DOHH2 (cell line): Measurements from ENCODE around the gene PIM3.

ENCODE experiments used
- H3F3A ChIP-seq: fragments of 200-600 bp; sonication (generic), shearing (Covaris generic); 2 replicates; pipeline ENCODE4 v1.6.0; 2016; ENCODE audit warnings: antibody characterized with exemption, mild to moderate bottlenecking; ENCODE audit not compliant: control insufficient read depth, insufficient read depth
- H3K27ac ChIP-seq: fragments of 200-600 bp; sonication (generic); 2 replicates; pipeline ENCODE4 v1.5.1; 2014; ENCODE audit warnings: low read depth, mild to moderate bottlenecking, low read length, moderate library complexity
- H3K27me3 ChIP-seq: fragments of 200-600 bp; sonication (generic); 2 replicates; pipeline ENCODE4 v1.6.1; 2014; ENCODE audit warnings: mild to moderate bottlenecking, low read length, mixed read lengths; ENCODE audit not compliant: control insufficient read depth
- H3K36me3 ChIP-seq: fragments of 200-600 bp; sonication (generic); 2 replicates; pipeline ENCODE4 v1.6.1; 2014; ENCODE audit warnings: mild to moderate bottlenecking, low read length, moderate library complexity, mixed read lengths; ENCODE audit not compliant: control insufficient read depth
- H3K4me1 ChIP-seq: fragments of 200-600 bp; sonication (generic); 2 replicates; pipeline ENCODE4 v1.6.1; 2014; ENCODE audit warnings: mild to moderate bottlenecking, low read length, mixed read lengths; ENCODE audit not compliant: control insufficient read depth
- H3K4me2 ChIP-seq: fragments of 200-600 bp; sonication (generic); 2 replicates; pipeline ENCODE4 v1.6.0; 2014; ENCODE audit warnings: mild to moderate bottlenecking, low read length, moderate library complexity
- H3K4me3 ChIP-seq: fragments of 200-600 bp; sonication (generic); 2 replicates; pipeline ENCODE4 v1.5.1; 2014; ENCODE audit warnings: mild to moderate bottlenecking, low read length, mixed read lengths
- H3K79me2 ChIP-seq: fragments of 200-600 bp; sonication (generic); 2 replicates; pipeline ENCODE4 v1.6.1; 2014; ENCODE audit warnings: mild to moderate bottlenecking, low read length, mixed read lengths; ENCODE audit not compliant: control insufficient read depth
- H3K9me2 ChIP-seq: fragments of 200-600 bp; sonication (generic); replicated peaks from 2 replicates; pipeline ENCODE4 v1.6.1; 2014; ENCODE audit warnings: mild to moderate bottlenecking, low read length, mixed read lengths; ENCODE audit not compliant: control insufficient read depth
- H3K9me3 ChIP-seq: fragments of 200-600 bp; sonication (generic); 2 replicates; pipeline ENCODE4 v1.6.1; 2014; ENCODE audit warnings: antibody characterized with exemption, low read length, mixed read lengths; ENCODE audit not compliant: control insufficient read depth, insufficient read depth
- H4K20me1 ChIP-seq: fragments of 200-600 bp; sonication (generic); 2 replicates; pipeline ENCODE4 v1.6.0; 2014; ENCODE audit warnings: low read depth, mild to moderate bottlenecking, antibody characterized with exemption, low read length, moderate library complexity; ENCODE audit not compliant: control insufficient read depth, insufficient read depth
- CTCF ChIP-seq: fragments of 200-600 bp; sonication (generic); IDR thresholded peaks from one replicate; pipeline ENCODE4 v1.5.1; 2014; ENCODE audit warnings: antibody characterized with exemption, mild to moderate bottlenecking, low read depth, low read length; ENCODE audit not compliant: poor library complexity, severe bottlenecking
- EZH2phosphoT487 ChIP-seq: fragments of 200-600 bp; sonication (generic); IDR thresholded peaks from 2 replicates; pipeline ENCODE4 v1.6.1; 2017; ENCODE audit warnings: borderline replicate concordance, mild to moderate bottlenecking, antibody characterized with exemption, low read length, moderate library complexity, mixed read lengths

The PIM3 gene

DNA sequence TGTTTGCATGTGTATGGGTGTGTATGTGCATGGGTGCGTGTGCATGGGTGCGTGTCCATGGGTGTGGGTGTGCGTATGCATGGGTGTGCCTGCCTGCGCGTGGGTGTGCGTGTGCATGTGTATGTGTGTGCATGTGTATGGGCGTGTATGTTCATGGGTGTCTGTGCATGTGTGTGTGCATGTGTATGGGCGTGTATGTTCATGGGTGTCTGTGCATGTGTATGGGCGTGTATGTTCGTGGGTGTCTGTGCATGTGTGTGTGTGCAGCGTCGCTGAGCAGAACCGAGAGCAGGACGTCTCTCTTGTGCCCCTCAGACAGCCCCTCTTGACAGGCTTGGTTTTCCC is 38.1 kb downstream of the PIM3 start:
- Histone ChIP-seq H3K4me2 (no peak overlapping the region), H3K36me3 (no peaks in the 10 kb centered on the region), H3K4me1 (peaks cover 14% of the 10 kb centered on the region), H3K79me2 (no peaks in the 10 kb centered on the region), H3K4me3 (no peak overlapping the region), H4K20me1 (no peaks in the 10 kb centered on the region), H3K27me3 (no peaks in the 10 kb centered on the region; the same call in 1 of the 2 replicates), H3F3A (no peaks in the 10 kb centered on the region), H3K9me2 (no peaks in the 10 kb centered on the region), H3K27ac (no peak overlapping the region), H3K9me3 (no peaks in the 10 kb centered on the region)
- no peak for TF ChIP-seq CTCF
- TF ChIP-seq EZH2phosphoT487, result no peak

DNA sequence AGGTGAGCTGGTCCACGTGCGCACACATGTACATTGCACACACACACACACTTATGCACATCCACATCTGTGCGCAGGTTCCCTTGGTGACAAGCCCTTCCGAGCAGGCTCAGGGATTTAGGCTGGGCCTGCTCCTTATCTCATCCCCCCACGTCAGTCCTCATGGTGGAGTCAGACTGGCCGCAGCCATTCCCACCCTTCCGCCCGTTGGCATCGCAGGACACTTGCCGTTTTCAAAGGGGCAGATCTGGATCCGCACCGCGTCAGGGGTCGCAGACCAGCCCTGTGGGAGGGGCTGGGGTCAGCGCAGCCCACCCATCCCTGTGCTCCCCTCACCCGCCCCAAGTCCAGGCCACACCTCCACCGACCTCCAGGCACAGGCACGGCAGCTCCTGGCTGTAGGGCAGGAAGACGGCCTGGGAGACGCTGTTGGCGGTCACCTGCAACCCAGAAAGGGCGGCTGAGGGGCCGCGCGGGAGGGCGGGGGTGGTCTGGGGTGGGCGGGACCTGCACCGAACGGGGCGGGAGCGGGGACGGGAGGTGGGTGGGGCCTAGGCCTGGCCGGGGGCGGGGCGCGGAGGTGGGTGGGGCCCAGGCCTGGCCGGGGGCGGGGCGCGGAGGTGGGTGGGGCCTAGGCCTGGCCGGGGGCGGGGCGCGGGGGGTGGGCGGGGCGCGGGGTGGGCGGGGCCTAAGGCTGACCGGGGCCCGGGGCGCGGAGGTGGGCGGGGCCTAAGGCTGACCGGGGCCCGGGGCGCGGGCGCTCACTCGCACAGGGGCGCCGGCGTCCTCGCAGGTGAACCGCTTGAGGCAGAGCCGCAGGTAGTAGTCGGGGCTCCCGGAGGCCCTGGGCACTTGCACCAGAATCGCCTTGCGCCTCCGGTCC is 38.7 kb downstream of the PIM3 start:
- H3K36me3 ChIP-seq, result no peaks in the 10 kb centered on the region
- H3K9me3 ChIP-seq, result no peaks in the 10 kb centered on the region
- no peaks in the 10 kb centered on the region for H3K9me2 ChIP-seq
- no peaks in the 10 kb centered on the region for H3F3A ChIP-seq
- no peaks in the 10 kb centered on the region for H3K79me2 ChIP-seq
- H3K4me3 ChIP-seq, result no peak overlapping the region
- H3K27ac ChIP-seq, result no peak overlapping the region
- no peak overlapping the region for H3K4me2 ChIP-seq
- no peak for TF ChIP-seq EZH2phosphoT487
- H3K4me1 ChIP-seq, result peaks cover 13% of the 10 kb centered on the region
- H4K20me1 ChIP-seq, result no peaks in the 10 kb centered on the region
- H3K27me3 ChIP-seq, result no peaks in the 10 kb centered on the region; the same call in 1 of the 2 replicates

- TF ChIP-seq EZH2phosphoT487 (no peak), CTCF (no peak)
- no peaks in the 10 kb centered on the region for H3K9me3 ChIP-seq
- peaks cover 13% of the 10 kb centered on the region for H3K4me1 ChIP-seq
- H3F3A ChIP-seq, result no peaks in the 10 kb centered on the region
- no peaks in the 10 kb centered on the region for H4K20me1 ChIP-seq
- H3K27me3 ChIP-seq, result peaks cover 3% of the 10 kb centered on the region
- H3K36me3 ChIP-seq, result no peaks in the 10 kb centered on the region
- no peaks in the 10 kb centered on the region for H3K79me2 ChIP-seq
- no peak overlapping the region for H3K4me3 ChIP-seq
- H3K4me2 ChIP-seq, result no peak overlapping the region
- H3K27ac ChIP-seq, result no peak overlapping the region
- no peaks in the 10 kb centered on the region for H3K9me2 ChIP-seq
Measured at GRCh38 chr22:49999946-50000586, 39.5 kb downstream of the PIM3 start.
